CD4-positive, alpha-beta T cell treated with Interleukin-6 at 100 ng/mL for 8 hours (primary cell): ENCODE measurements around the gene PHKA2.
"Not testable (repeated sequence)": the region's sequence is repeated elsewhere in the genome, so short reads cannot be mapped to it uniquely, and the experiment has no call there.

Experiments
- DNase-seq: peaks from one replicate; pipeline ENCODE4 v3.0.0-alpha.2; 2020; ENCODE audit warnings: mixed read lengths, low spot score

Gene PHKA2

DNA sequence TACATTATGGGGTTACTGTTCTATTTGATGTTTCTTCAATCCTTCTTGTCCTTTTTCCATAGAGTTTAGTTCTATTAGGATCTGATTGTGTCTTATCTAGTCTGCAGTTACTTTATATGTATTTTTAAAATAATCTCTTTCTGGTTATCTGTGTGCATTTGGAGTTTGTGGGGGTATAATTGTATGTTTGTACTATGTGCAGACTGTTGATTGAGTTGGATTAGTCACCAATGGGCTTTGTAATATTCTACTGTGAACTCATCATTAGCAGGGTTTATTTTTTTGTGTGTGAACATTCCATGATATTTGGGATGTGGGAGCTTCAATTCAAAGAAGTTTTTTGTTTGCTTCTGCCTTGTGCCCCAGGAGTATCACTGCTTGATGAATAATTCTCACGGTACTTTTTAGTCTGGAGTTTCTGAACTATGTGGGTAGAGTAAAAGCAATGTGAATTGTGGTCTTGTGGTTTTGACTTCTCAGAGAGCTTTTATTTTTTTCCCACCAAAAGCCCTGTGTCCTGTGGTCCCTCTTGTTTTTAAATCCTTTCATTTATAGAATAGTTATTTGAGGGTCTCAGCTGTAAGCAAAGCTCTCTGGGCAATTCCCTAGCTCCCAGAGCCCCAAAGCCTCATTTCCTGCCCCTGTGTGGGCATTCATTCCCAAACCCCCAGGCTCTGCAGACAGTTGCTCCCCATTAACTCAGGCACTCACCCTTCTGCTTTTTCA lies 127.8 kb downstream of the PHKA2 start:
- no peak for DNase-seq

DNA sequence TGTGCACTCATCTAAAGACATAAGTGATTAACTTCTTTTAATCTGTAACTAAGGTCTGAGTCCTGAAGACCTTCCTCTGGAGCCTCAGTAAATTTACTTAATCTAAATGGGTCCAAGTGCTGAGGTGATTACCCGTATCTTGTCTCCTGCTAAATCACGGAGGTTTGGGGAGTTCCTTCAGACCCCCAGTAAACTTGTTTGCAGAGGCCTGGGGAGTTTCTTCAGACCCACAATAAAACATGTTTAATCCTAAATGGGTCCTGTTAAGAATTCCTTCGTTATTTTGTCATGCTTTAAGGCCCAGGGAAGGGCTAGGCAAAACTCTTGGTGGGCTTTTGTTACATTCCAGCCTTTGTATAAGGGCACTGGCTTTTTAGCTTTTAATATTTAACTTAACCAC lies 136.0 kb downstream of the PHKA2 start:
- not testable (repeated sequence) for DNase-seq
